Muscle layer of colon (tissue), 2 donors: ENCODE measurements around the gene ZNF148.
A peak's percentile ranks its signal among the peaks of the same experiment; 100 is the strongest.

Experiments
- H3K27ac ChIP-seq: one replicate; pipeline ENCODE4 v1.7.0; 2013; ENCODE audit warnings: low read depth, mild to moderate bottlenecking, low read length, moderate library complexity
- H3K27me3 ChIP-seq, 2 donors: one replicate each; pipeline ENCODE4 v1.7.0; 2013; ENCODE audit warnings: low read length in 2 of 2, mild to moderate bottlenecking in 2 of 2; ENCODE audit not compliant: insufficient read depth in 2 of 2, control insufficient read depth in 1 of 2
- H3K36me3 ChIP-seq: one replicate; pipeline ENCODE4 v1.7.0; 2013; ENCODE audit warnings: mild to moderate bottlenecking, low read length; ENCODE audit not compliant: insufficient read depth
- H3K4me1 ChIP-seq: one replicate; pipeline ENCODE4 v1.7.0; 2013; ENCODE audit warnings: mild to moderate bottlenecking, low read length; ENCODE audit not compliant: insufficient read depth
- H3K4me3 ChIP-seq, 2 donors: one replicate each; pipeline ENCODE4 v1.7.0; 2013; ENCODE audit warnings: low read length in 2 of 2, low read depth in 1 of 2, mild to moderate bottlenecking in 1 of 2, moderate library complexity in 1 of 2
- H3K9ac ChIP-seq: one replicate; pipeline ENCODE4 v1.7.0; 2013; ENCODE audit warnings: low read length
- H3K9me3 ChIP-seq: one replicate; pipeline ENCODE4 v1.7.0; 2013; ENCODE audit warnings: mild to moderate bottlenecking, low read length
- donor health status: abdominal sarcoma.
- donor health status: Adenocarcinoma of cecum.

The ZNF148 gene

DNA sequence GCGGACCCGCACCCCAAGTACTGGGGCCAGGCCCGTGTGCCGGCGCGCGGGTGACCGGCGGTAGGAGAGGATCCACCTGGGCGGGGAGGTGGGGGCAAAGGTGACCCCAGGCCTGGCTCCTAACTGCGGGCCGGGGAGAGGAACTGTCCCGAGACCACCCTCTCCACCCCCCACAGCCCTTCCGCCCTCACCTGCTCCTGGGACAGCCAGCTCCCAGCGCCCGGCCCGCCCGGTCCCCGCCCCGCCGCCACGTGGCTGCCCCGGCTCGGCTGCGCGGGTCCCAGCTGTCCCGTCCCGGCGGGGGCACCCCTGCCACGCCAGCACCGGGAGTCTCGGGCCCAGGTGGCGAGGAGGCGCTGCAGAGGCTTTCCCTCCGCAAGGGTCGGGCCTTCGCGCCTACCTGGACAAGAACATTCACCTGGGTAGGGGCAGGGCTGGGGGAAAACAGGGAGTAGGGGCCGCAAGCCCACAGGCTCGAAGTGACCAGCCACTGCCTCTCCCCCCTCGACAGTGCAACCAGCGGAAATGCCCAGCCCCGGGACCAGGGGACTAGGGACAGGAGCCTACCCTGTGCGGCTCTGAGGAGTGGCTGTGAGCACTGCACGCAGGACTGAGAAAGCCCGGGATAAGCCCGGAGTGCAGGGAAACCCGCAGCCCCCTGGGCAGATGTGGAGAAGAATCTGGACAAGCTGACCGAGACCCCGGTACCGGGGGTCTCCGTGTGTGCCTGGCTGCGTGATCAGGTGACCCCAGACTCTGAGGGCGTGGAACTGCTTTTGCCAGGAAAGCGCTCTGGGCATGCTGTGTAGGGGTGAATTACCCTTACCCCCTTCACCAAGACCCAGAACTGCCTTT lies 162.4 kb downstream of the ZNF148 start, which contains the start of gene SLC12A8:
TSS of gene SLC12A8 (minus strand) at position 240 of the 855 bp plus-strand sequence. CDS start 1,399 bp downstream, outside the sequence.
- peaks cover 27 to 30% of the 10 kb centered on the region in 2 donors for H3K27me3 ChIP-seq
- H3K9me3 ChIP-seq: no peaks in the 10 kb centered on the region
- H3K4me1 ChIP-seq: no peaks in the 10 kb centered on the region
- no peak within 1 kb of the TSS for H3K27ac ChIP-seq
- no peaks in the 10 kb centered on the region for H3K36me3 ChIP-seq
- peak within 1 kb of the TSS; percentile 7 to 65 for H3K4me3 ChIP-seq
- H3K9ac ChIP-seq: no peak within 1 kb of the TSS

DNA sequence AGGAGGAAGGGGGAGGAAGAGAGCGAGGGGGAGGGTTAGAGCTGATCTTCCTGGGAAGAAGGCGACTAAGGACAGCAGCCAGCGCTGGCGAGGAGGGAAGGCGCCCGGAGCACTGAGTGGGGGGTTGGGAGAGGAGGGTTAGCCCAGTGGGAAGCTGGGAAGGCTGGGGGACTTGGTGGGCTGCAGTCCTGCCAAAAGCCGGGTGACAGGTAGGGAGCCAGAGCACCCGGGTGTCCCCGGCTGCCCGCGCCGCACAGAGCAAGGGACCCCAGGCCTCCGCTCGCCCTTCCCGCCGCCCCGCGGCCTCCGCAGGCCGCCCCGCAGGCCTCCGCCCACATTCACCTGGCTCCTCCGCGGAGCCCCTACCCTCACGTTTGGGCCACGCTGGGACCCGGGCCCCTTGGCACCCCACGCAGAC lies 163.0 kb downstream of the ZNF148 start:
- H3K9ac ChIP-seq: no peak overlapping the region
- peaks cover 27 to 30% of the 10 kb centered on the region in 2 donors for H3K27me3 ChIP-seq
- H3K4me3 ChIP-seq: peak overlapping the region; percentile 7 to 65
- H3K36me3 ChIP-seq: no peaks in the 10 kb centered on the region
- H3K9me3 ChIP-seq: no peaks in the 10 kb centered on the region
- H3K27ac ChIP-seq: no peak overlapping the region
- H3K4me1 ChIP-seq: no peaks in the 10 kb centered on the region

DNA sequence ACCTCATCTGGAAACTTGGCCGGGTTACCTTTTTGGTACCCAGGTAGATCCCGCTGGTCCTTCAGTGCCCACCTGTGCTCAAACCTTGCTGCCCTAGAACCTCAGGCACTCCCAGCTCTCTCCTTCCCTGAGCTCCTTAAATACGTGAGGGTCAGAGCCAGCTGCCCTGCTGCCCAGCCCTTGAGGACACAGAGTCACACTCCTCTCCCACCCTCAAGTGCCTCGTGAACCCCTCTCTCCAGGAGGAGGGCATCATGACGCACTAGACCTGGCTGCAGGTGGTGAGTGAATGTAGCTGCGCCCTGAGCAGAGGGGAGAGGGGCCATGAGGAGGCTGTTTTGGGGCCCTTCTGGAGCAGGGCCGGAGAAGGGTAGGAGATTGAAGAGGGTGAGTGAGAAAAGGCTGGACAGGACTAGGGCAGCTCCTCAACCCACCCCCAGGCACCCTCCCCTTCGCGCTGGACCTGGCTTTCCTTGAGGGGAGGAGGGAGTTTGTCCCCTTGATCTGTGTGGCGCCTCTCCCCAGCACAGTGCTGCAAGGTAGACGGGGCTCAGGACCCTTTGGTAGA lies 163.5 kb downstream of the ZNF148 start:
- Histone ChIP-seq H3K27ac (no peak overlapping the region), H3K9ac (no peak overlapping the region)

DNA sequence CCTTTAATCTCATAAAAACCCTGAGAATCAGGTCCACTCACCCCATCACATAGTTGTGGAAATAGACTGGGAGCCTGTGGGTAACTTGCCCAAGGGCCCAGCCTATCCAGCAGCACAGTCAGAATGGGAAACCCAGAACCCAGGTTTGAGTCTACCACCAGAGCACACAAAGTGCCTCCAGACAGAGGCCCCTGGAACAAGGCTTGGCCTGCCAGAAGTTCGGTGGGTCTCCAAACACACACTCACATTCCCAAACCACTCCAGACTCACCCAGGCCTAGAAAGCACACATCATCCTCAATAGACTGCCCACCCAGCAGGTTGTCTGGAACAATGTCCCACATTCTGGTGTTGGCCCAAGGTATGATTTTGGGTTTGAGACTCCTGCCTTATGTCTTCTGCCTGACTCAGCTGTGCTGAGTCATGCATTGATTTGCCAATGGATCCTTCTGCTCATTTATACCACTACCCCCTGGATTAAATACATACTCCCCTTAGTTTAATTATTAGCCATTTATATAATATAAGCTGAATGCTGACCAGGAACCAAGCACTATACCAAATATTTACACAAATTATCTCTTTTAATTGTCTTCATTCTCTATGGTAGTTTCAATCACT lies 167.1 kb downstream of the ZNF148 start:
- no peak overlapping the region for H3K9ac ChIP-seq
- no peaks in the 10 kb centered on the region for H3K36me3 ChIP-seq
- H3K9me3 ChIP-seq: no peaks in the 10 kb centered on the region
- peaks cover 11 to 17% of the 10 kb centered on the region in 2 donors for H3K27me3 ChIP-seq
- H3K4me3 ChIP-seq: no peak overlapping the region
- no peaks in the 10 kb centered on the region for H3K4me1 ChIP-seq
- H3K27ac ChIP-seq: no peak overlapping the region

More for the DNA sequence above, 163.5 kb downstream of the ZNF148 start:
- H3K4me1 ChIP-seq: no peaks in the 10 kb centered on the region
- H3K4me3 ChIP-seq: peak overlapping the region in 1 of 2 donors; percentile 7
- H3K9me3 ChIP-seq: no peaks in the 10 kb centered on the region
- H3K36me3 ChIP-seq: no peaks in the 10 kb centered on the region
- H3K27me3 ChIP-seq: peaks cover 27 to 30% of the 10 kb centered on the region in 2 donors

- H3K27ac ChIP-seq: no peak overlapping the region
Measured at GRCh38 chr3:125207507-125207906, 167.6 kb downstream of the ZNF148 start.

DNA sequence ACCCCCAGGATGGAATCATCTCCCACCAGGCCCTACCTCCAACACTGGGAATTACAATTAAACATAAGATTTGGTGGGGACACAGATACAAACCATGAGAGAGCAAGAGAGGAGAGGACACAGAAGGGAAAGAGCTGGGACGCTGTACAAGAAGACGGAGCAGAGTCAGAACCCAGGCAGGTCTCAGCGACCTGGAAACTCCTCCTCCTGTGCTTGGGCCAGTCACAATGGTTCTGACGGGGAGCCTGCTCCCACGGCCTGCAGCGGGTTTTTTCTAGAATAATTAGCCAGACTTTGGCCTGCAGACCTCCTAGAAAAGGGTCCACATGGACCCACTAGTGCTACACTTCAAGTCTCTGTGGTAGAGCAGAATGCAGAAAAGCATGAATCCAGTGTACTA lies 168.2 kb downstream of the ZNF148 start:
- Histone ChIP-seq H3K27me3 (peaks cover 3 to 6% of the 10 kb centered on the region in 2 donors), H3K9ac (no peak overlapping the region), H3K36me3 (no peaks in the 10 kb centered on the region), H3K4me1 (no peaks in the 10 kb centered on the region), H3K9me3 (peaks cover 3% of the 10 kb centered on the region), H3K4me3 (no peak overlapping the region), H3K27ac (no peak overlapping the region)

More at GRCh38 chr3:125207507-125207906, 167.6 kb downstream of the ZNF148 start:
- H3K9me3 ChIP-seq: no peaks in the 10 kb centered on the region
- H3K4me3 ChIP-seq: no peak overlapping the region
- no peak overlapping the region for H3K9ac ChIP-seq
- H3K27me3 ChIP-seq: peaks cover 8 to 11% of the 10 kb centered on the region in 2 donors
- no peaks in the 10 kb centered on the region for H3K36me3 ChIP-seq
- no peaks in the 10 kb centered on the region for H3K4me1 ChIP-seq

GRCh38 chr3:125203731-125204130 lies 171.4 kb downstream of the ZNF148 start:
- no peaks in the 10 kb centered on the region for H3K4me1 ChIP-seq
- peaks cover 3% of the 10 kb centered on the region for H3K9me3 ChIP-seq
- no peak overlapping the region for H3K4me3 ChIP-seq
- no peaks in the 10 kb centered on the region for H3K27me3 ChIP-seq
- H3K9ac ChIP-seq: no peak overlapping the region
- H3K36me3 ChIP-seq: no peaks in the 10 kb centered on the region
- no peak overlapping the region for H3K27ac ChIP-seq

DNA sequence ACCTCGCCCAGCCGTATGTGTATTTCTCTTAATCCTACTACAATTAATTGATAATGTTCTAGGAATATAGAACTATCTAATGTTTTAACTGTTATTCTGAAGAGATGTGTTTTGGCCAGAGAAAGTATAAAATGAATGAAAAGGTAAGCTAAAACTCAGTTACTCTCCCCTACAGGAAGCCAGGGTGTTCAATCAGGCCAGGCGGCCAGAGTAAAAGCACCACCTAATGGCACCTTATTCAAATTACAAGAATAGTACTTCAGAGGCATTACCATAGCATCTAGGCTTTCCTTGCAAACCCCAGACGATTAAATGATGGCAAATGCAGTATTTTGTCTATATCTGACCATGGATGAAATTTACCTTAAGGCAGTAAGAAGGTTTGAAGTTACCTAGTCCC lies 172.9 kb downstream of the ZNF148 start:
- Histone ChIP-seq H3K27me3 (no peaks in the 10 kb centered on the region), H3K27ac (no peak overlapping the region), H3K4me3 (no peak overlapping the region), H3K4me1 (no peaks in the 10 kb centered on the region), H3K9ac (no peak overlapping the region), H3K36me3 (no peaks in the 10 kb centered on the region), H3K9me3 (peaks cover 3% of the 10 kb centered on the region)

GRCh38 chr3:125200731-125201139 lies 174.4 kb downstream of the ZNF148 start:
- Histone ChIP-seq H3K27ac (no peak overlapping the region), H3K4me1 (no peaks in the 10 kb centered on the region), H3K9ac (no peak overlapping the region), H3K36me3 (no peaks in the 10 kb centered on the region), H3K9me3 (peaks cover 3% of the 10 kb centered on the region), H3K27me3 (no peaks in the 10 kb centered on the region), H3K4me3 (no peak overlapping the region)

GRCh38 chr3:125194849-125195601 lies 180.1 kb downstream of the ZNF148 start:
- no peaks in the 10 kb centered on the region for H3K36me3 ChIP-seq
- no peaks in the 10 kb centered on the region for H3K4me1 ChIP-seq
- H3K4me3 ChIP-seq: no peak overlapping the region
- H3K27me3 ChIP-seq: no peaks in the 10 kb centered on the region
- no peak overlapping the region for H3K27ac ChIP-seq
- no peaks in the 10 kb centered on the region for H3K9me3 ChIP-seq
- H3K9ac ChIP-seq: no peak overlapping the region
